ENCODE results near the gene AKNAD1. TPM values are rescaled to one million over a fixed set of nuclear protein-coding genes. Genes with fewer than 3 reads are reported as not detected.

The AKNAD1 gene
- total and polyA plus RNA-seq, 2 of the 13 experiments (the other 11 are each of a cell fraction or from before 2014, with no cell fraction given), result not detected

DNA sequence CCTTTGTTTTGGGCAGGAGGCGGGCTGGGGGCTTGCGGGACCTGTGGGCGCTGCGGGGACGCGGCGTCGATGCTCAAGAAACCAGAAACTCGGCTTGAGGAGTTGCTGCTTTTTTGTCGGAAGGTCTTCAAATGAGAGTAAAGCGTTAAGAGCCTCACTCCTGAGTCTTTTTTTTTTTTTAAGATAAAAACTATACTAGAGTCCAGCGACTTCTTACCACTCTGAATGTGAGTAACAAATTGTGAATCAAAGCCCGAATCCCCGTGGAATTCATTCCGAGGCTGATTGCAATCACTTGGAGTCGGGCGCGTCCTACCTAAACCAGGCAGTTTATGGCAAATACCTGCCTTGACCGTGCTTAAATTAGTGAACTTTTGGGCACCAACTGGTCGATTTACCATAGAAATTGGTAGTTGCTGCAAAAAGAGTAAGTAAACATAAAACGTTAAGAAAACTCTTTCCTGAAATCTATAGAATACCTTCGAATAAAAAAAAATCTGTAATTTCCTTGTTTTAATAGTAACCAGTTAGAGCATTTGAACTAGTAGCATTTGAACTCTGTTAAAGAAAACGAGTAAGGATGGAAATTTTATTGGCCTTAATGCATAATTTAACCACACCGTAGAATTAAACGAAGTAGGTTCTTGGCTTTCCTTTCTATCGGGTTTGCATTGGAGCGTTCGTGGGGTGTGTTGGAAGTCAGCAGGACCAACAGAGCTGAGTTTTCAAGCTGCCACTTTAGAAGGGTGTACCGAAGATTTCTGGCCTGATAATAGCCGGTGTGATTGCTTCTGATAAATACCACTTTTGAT lies 20.7 kb upstream of the AKNAD1 start (continued):
- TF ChIP-seq USF2 (IDR thresholded peaks at IDR 0.05; ENCODE audit: low read depth, low read length) (no peak), USF2 (CRISPR knock-in tag; IDR thresholded peaks at IDR 0.05; ENCODE audit: borderline replicate concordance) (no peak), ZNF83 (CRISPR knock-in tag; IDR thresholded peaks at IDR 0.05; ENCODE audit: borderline replicate concordance) (no peak), MXI1 (IDR thresholded peaks at IDR 0.05; ENCODE audit: borderline replicate concordance, low read depth, low read length) (no peak), ZEB1 (IDR thresholded peaks at IDR 0.05; ENCODE audit: insufficient replicate concordance, low read depth) (no peak), NFYC (CRISPR knock-in tag; IDR thresholded peaks at IDR 0.05) (no peak), ZNF564 (CRISPR knock-in tag; IDR thresholded peaks at IDR 0.05) (no peak), ARID4A (CRISPR knock-in tag; IDR thresholded peaks at IDR 0.05; ENCODE audit: borderline replicate concordance) (peak; percentile 14)
